GM15510 (cell line): Measurements from ENCODE around the gene SRBD1.

Experiments used
- POLR2A ChIP-seq: IDR thresholded peaks from 3 replicates; pipeline ENCODE4 v1.6.1; 2011; ENCODE audit warnings: borderline replicate concordance; ENCODE audit not compliant: insufficient read length; ENCODE audit errors: extremely low read depth

SRBD1 gene

GRCh38 chr2:45448217-45448616, 162.8 kb downstream of the SRBD1 start:
- no peak for TF ChIP-seq POLR2A

DNA sequence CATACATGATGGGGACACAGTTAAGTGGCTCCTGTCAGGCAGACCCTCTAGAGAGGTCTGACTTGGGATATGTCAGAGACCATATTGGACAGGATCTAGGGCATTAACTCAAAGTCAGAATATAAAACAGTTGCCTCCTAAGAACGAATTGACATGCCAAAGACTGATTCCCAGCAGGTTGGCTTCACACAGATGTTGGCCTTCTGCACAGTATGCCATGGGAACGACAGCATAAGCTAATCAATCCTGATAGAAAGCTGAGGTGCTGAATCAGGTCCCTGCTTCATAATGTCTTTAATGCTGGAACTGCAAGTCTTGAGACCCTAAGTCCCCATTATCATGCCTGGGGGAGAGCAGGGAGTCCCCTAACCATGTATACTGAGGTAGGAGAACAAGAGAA, 165.1 kb downstream of the SRBD1 start:
- TF ChIP-seq POLR2A = no peak

DNA sequence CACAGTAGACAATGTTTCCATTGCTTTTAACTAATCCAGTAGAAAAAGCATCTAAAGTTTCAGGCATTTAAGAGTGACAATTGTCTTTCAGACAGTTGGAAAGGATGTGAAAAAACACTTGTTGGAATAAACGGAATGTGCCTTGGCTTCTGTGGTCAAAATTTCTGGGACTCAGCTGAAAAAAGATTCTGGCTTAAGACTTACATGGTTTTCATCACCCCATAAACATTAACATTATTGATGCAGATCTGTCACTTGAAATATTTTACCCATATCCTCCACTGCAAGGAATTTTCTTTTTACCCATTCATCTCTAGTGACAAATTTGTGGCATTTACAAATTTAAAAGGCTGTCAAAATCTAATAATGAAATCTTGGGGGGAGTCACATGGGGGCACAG, 166.0 kb downstream of the SRBD1 start:
- no peak for TF ChIP-seq POLR2A

- TF ChIP-seq POLR2A = no peak
These were observed 168.1 kb downstream of the SRBD1 start for GRCh38 chr2:45443012-45443411.

DNA sequence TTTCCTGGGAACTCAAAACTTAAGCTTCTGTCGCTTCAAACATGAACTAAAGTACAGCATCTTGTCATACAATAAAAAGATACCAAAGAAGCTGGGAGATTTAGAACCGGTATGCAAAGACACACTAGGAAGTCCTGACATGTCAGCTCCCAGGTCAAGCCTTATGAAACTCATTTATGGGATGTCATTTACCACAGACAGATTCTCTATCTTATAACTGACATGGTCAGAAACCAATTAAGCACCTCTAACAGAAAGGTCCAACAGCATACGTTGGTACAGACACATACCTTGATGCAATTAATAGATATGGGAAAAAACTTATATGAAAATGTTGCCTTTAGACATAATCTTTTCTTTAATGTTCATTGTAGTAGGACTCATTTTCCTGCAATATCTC, 169.0 kb downstream of the SRBD1 start:
- no peak for TF ChIP-seq POLR2A

GRCh38 chr2:45441571-45441970, 169.5 kb downstream of the SRBD1 start:
- TF ChIP-seq POLR2A = no peak

DNA sequence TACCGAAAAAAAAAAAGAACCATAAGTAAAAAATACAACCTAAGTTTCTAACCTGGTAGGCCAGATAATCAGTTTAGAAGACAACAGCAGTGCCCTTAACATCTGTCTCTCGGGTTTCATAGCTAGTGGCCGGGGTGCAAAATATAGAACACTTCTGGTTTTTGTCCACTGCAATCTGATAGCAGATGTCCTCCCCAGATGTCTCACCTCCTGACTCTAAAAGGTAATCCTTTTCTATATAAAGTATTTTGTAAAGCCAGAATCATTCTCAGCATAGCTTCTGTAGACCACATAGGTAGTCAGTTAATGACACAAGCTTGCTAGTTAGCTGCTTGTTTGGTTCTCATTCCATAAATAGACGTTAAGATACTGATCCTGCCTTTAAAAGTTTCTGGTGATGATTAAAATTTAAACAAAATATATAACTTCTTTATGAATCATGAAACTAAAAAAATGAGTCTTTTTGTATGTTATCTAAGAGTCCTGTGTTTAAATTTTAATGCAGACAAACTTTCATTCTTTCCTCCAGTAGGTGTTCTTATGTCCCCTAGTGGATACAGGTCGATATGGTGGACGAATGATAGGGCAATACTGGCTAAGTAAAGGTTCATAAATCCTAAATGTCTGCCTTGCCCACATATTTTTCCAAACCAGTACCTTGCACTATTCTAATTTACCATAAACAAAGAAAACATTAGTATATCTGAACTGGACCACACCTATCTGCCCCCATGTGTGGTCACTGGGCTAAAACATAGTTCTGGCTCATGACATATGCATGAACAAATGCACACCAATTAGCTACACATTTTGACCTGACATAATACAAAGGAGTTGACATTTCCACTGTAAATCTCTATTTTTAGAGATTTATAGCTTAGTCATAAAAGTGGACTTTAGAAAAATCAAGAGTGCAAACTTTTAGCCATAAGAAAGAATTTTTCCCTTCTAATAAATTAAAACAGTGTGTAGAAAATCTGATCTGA, 171.0 kb downstream of the SRBD1 start:
- TF ChIP-seq POLR2A = no peak

- TF ChIP-seq POLR2A = no peak
These were observed 172.0 kb downstream of the SRBD1 start for GRCh38 chr2:45438872-45439665.

- TF ChIP-seq POLR2A = no peak
These were observed 174.6 kb downstream of the SRBD1 start for GRCh38 chr2:45436456-45436855.

- TF ChIP-seq POLR2A = no peak
These were observed 175.8 kb downstream of the SRBD1 start for GRCh38 chr2:45435316-45435715.

DNA sequence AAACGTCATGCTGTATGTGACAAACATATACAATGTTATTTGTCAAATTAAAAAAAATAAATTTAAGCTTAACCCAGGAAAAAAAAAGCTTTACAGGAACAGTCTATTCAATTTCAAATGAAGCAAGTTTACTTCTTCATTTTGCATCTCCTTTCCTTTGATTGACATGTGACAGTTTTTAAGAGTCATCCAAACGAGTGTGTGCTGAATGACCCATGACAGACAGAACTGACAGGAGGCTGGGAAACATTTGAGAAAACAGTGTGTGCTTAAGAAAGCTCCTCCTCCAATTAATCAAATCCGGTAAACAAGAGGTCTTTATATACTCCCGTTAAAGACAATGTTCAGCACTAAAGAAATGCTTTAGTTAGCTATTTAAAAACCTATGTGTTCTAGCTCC, 177.7 kb downstream of the SRBD1 start:
- no peak for TF ChIP-seq POLR2A

DNA sequence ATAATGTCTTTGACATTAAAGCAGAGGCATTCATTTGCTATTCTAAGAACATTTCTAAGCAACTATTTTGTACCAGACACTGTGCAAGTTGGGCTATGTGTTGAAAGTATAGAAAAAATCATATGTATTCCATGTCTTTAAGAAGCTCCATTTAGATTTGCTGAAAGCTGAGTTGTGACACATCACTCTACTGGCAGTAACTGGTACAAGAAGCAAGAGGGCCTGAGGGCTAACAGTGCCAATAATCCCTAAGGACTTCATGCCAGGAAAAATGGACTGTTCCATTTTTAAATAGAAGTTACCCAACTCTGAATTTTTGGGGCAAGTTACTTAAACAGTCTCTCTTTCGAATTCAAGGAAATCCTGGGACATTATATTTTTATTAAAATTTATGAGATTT, 178.7 kb downstream of the SRBD1 start:
- TF ChIP-seq POLR2A = no peak

DNA sequence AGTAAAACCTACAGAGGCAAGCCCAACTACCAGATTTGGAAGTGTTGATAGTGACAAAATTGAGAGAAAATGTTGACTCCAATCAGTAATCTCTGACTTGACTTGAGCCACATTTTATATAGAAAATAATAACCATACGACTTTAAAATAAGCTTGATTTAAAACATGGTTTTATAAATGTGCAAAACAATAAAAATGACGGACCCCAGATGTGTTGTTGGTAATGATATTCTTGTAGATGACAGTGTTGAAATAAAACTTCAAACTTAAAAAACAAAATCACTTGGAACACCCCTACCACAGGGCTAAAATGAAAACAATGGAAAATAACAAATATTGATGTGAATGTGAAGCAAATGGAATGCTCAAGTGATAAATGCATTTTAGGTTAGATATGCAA, 188.1 kb downstream of the SRBD1 start:
- no peak for TF ChIP-seq POLR2A

DNA sequence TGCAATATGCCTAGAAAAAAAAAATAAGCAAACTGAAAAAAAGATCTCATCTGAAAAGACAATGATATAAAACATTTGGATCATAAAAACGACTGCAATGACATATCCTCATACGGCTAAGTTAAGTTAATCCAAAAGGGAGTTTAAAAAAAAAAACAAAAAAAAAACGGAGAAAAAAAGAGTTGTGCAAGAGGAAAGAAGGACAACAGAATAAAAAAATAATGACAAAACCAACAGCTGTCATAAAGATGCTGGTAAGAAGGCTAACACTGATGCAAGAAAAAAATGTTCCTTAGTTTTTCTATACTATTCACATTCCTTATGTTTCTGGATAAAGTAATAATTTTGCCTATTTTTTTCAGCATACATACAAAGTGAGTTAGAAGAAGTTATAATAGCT, 192.5 kb downstream of the SRBD1 start:
- TF ChIP-seq POLR2A = no peak

DNA sequence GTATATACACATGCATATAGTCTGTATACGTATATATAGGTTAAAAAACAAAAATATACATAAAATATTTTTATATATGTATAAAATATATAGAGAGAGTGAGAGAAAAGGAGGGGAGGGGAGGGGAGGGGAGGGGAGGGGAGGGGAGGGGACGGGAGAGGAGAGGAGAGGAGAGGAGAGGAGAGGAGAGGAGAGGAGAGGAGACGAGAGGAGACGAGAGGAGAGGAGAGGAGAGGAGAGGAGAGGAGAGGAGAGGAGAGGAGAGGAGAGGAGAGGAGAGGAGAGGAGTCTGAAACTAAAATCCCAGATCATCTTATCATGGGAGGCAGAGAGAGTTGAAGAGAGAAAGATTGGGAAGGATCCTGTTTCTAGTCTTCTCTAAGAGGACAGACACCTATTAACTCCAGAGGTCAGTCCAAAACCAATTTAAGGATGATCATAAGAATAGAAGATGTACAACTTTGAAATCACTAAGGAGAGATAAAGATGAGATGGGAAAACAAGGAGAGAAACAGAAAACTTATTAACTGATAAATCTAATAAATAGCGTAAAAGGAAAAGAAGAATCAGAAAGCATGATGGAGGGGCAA, 195.4 kb downstream of the SRBD1 start:
- no peak for TF ChIP-seq POLR2A
